ENCODE measurements around the gene TEX12.
"Not testable (repeated sequence)": the region's sequence is repeated elsewhere in the genome, so short reads cannot be mapped to it uniquely, and the experiment has no call there.

The TEX12 gene

GRCh38 chr11:112165049-112165448 lies 2.1 kb upstream of the TEX12 start:
- DNase-seq: no peak

- DNase-seq: no peak
These were observed 610 bp upstream of the TEX12 start for GRCh38 chr11:112166562-112166961.

- no peak for DNase-seq
These were observed 5.3 kb downstream of the TEX12 start for GRCh38 chr11:112172362-112172994.

GRCh38 chr11:112173152-112173551 lies 6.0 kb downstream of the TEX12 start:
- DNase-seq: no peak

GRCh38 chr11:112174789-112175598 lies 7.8 kb downstream of the TEX12 start, which contains the start of gene BCO2:
Gene BCO2, plus strand, starts transcription at chr11:112175512. Its CDS starts 90 bp downstream, at chr11:112175602.
- DNase-seq: no peak

GRCh38 chr11:112175599-112175952 lies 8.4 kb downstream of the TEX12 start:
- DNase-seq: no peak

GRCh38 chr11:112176077-112176476 lies 8.9 kb downstream of the TEX12 start:
- DNase-seq: no peak

- DNase-seq: no peak
These were observed 10.4 kb downstream of the TEX12 start for GRCh38 chr11:112177589-112177988.

GRCh38 chr11:112178428-112178827 lies 11.3 kb downstream of the TEX12 start:
- DNase-seq: no peak

- no peak for DNase-seq
These were observed 11.8 kb downstream of the TEX12 start for GRCh38 chr11:112178936-112179335.

GRCh38 chr11:112179601-112180000 lies 12.4 kb downstream of the TEX12 start:
- no peak for DNase-seq

GRCh38 chr11:112182867-112183266 lies 15.7 kb downstream of the TEX12 start:
- no peak for DNase-seq

- DNase-seq: no peak
These were observed 18.7 kb downstream of the TEX12 start for GRCh38 chr11:112185883-112186282.

GRCh38 chr11:112186304-112186703 lies 19.1 kb downstream of the TEX12 start:
- no peak for DNase-seq

GRCh38 chr11:112195113-112195512 lies 27.9 kb downstream of the TEX12 start:
- not testable (repeated sequence) for DNase-seq

- no peak for DNase-seq
These were observed 28.8 kb downstream of the TEX12 start for GRCh38 chr11:112195951-112196351.

GRCh38 chr11:112196519-112197087 lies 29.4 kb downstream of the TEX12 start:
- DNase-seq: no peak

- not testable (repeated sequence) for DNase-seq
These were observed 31.9 kb downstream of the TEX12 start for GRCh38 chr11:112199101-112199500.

- no peak for DNase-seq
These were observed 33.1 kb downstream of the TEX12 start for GRCh38 chr11:112200252-112200651.

GRCh38 chr11:112206071-112206470 lies 38.9 kb downstream of the TEX12 start:
- DNase-seq: no peak

- no peak for DNase-seq
These were observed 43.7 kb downstream of the TEX12 start for GRCh38 chr11:112210890-112211289.

GRCh38 chr11:112211536-112211935 lies 44.4 kb downstream of the TEX12 start:
- DNase-seq: no peak

- DNase-seq: no peak
These were observed 45.1 kb downstream of the TEX12 start for GRCh38 chr11:112212290-112212689.

- no peak for DNase-seq
These were observed 45.5 kb downstream of the TEX12 start for GRCh38 chr11:112212710-112213109.

Measured in amniotic stem cell (primary cell).